Stimulated activated naive CD8-positive, alpha-beta T cell treated with anti-CD3 and anti-CD28 coated beads, Interleukin-15, Interleukin-2, amounts not matched to agents 100 U/mL and 50 U/mL, for 24 hours (primary cell): ENCODE measurements around the gene KIF16B.

ENCODE experiments used
- ATAC-seq: fragments of 150-1000 bp; cut with Tn5 transposase; one replicate; pipeline ENCODE4 v1.10.0; 2021
- DNase-seq: peaks from one replicate; pipeline ENCODE4 v3.0.0; 2021

Gene KIF16B

GRCh38 chr20:16433293-16433580 lies 140.0 kb downstream of the KIF16B start:
- no peak for ATAC-seq
- no peak for DNase-seq

DNA sequence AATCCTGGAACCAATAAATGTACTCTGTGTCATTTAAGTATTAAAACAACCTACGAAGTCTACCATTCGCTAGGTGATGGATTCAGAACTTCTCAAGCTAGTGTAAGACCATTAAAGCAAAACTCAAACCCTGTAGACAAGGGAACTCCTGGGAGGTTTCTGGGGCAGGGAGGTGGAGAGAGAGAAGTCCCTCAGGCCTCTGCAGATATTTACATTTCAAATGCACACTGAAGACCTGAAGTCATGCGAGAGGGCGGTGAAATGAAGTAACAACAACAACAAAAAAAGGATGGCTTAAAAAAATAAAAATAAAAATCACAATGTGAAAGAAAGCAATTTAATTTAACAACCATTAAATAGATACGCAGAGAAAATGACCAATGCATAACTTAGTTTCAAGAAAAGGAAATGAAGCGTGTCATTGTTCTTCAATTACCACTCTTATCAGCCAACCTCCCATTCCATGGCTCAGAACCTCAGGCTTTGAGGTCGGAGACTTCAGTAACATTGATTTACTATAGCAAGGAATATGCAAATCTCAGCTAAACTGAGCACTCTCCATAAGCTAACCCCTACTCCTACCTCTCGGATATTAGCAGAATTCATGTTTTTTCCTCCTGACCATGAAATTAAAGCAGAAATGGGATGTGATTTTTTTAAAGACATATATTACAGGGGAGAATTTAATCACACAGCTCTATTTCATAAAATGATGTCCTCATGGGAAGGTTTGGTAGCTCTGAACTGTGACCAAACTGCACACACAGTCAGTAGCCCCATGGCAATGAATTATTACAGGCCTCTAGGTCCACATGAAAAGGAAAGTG lies 140.6 kb downstream of the KIF16B start:
- DNase-seq, result no peak
- ATAC-seq, result no peak

- no peak for ATAC-seq
- DNase-seq, result no peak
Observed at GRCh38 chr20:16428112-16428511, 145.1 kb downstream of the KIF16B start.

DNA sequence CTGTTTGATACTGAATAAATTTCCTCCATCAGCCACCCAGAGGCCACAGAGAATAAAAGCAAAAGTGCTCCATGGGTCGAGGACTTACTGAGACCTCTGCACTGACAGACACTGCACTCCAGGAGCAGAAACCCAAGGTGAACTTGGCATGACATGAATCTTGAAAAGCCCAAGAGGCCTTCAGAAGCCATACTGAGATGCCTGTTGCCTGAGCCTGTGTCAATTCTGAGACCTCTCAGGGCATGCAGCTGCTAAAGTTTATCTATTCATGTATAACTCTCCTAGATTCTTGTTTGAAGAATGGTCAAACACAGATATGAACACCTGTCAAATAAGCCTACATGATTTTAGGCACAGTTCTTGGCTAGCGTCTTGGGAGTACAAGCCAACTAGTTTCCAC lies 145.7 kb downstream of the KIF16B start:
- no peak for ATAC-seq
- no peak for DNase-seq

DNA sequence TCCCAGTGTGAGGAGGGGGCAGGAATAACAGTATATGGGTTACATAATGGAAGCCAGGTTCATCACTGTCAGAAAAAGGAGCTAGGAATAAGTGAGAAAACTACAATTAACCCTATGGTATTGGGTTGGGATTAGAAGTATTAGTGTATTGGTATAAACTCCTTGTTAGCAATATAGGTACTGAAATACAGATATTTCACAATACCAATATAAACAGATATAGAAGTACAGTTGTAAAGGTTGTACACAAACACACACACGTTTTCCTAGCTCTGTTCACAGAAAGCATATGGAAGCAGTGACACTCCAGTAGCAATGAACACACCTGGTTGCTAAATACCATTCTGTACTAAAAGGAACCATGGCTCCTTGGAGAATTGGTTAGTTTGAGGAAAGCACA lies 148.5 kb downstream of the KIF16B start:
- DNase-seq (no peak), ATAC-seq (no peak)

GRCh38 chr20:16423311-16424212 lies 149.7 kb downstream of the KIF16B start:
- no peak for DNase-seq
- no peak for ATAC-seq

DNA sequence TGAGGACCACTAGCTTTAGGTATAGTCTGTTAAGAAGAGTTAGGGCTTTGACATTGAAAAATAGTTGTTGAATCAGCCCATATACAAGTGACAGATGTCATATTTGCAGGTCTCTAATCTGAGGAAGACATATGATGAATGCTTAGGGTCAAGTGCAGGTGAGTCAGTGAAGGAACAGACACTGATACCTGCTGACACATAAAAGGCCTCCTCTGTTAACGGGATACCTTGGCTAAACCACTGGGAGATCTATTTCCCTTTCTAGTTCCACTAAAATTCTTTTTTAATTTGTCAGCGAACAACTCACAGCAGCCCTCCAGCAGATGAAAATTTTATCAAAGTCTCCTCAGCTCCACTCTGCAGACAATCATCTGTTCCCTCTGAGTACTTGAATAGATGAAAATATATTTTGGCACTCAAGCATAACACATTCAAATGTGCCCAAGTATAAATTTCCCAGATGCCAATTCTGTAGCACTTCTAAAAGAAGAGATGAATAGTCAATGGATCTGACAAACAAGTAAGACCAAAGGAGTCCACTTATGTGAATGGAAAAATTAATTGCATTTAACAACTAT lies 154.0 kb downstream of the KIF16B start:
- DNase-seq, result no peak
- no peak for ATAC-seq

GRCh38 chr20:16418616-16419015 lies 154.6 kb downstream of the KIF16B start:
- ATAC-seq (no peak), DNase-seq (no peak)

GRCh38 chr20:16417001-16417400 lies 156.2 kb downstream of the KIF16B start:
- no peak for ATAC-seq
- no peak for DNase-seq

- ATAC-seq (no peak), DNase-seq (no peak)
Observed at GRCh38 chr20:16415071-16416053, 157.9 kb downstream of the KIF16B start.

DNA sequence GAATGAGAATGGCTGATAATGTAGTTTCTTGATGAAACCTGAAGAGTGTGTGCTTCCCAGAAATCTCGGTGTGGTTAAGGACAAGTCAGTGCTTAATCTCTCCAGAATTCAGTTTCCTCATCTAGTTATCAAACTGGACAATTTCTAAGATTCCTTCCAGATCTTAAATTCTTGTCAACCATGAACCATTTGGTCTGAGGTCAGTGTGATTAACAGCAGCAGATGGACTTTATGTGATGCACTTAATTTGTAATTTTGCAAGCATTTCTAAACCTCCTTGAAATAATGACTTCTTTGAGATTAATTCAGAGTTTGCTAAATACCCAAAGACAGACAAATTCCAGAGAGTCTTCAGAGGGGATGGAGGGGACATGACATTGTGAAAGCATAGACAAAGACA lies 160.3 kb downstream of the KIF16B start:
- DNase-seq (no peak), ATAC-seq (no peak)

DNA sequence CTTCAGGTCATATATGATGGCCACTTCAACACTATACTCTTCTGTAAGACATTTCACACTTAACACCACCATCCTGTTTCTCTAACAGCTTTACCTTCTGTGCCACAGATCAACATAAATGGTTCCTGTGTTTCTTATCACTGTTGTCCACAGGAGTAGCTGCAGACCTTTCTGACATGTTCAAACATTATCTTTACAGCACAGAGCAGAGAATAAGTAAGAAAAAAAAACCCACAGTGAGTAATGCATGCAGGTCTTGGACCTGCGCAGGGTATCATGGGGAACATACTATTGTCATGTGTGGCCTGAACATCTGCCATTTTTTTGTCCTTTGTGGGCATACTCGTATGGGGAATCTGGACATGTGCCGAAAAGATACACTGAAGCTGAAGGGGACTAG lies 161.9 kb downstream of the KIF16B start:
- DNase-seq (no peak), ATAC-seq (no peak)

DNA sequence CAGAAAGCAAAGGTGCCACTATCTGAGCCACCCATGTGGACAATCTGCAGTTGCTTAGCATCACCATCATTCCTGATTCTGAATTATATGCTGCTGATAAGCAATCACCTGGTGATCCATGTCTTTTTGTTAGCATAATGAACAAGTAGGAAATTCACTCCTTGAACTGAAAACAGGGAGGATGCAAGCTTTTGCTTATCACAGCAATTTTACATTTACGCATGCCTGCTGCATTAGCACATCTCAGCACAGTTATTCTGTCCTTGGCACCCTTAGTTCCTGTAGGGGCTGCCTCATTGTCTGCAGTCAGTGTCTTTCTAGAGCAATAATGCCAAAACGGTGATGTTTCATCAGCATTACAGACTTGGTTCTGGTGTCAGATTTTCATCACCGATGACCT lies 162.6 kb downstream of the KIF16B start:
- DNase-seq, result no peak

GRCh38 chr20:16408981-16409380 lies 164.3 kb downstream of the KIF16B start:
- DNase-seq, result no peak
- ATAC-seq, result no peak

More for the DNA sequence above, 162.6 kb downstream of the KIF16B start:
- ATAC-seq, result no peak

GRCh38 chr20:16407251-16408067 lies 165.8 kb downstream of the KIF16B start:
- ATAC-seq (no peak), DNase-seq (no peak)

- no peak for DNase-seq
- ATAC-seq, result no peak
Observed at GRCh38 chr20:16405254-16405653, 168.0 kb downstream of the KIF16B start.

DNA sequence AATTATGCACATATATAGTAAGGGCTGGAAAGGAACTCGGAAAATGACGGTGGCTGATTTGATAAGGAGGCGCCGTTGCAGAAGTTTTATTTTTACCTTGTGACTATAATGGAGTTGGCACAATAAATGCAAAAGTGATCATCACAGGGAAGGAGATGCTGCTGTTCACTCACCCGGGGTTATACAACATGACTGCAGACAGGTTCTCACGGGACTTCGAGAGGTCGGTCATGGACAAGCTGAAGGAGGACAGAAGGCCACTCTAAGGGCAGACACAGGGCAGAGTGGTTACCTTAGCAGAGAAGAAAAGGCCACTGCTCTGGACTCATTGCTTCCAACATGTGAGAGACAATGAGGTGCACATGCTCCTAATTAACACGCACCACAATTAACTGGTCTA lies 168.6 kb downstream of the KIF16B start:
- no peak for DNase-seq
- ATAC-seq, result no peak

GRCh38 chr20:16404171-16404570 lies 169.1 kb downstream of the KIF16B start:
- DNase-seq (no peak), ATAC-seq (no peak)

DNA sequence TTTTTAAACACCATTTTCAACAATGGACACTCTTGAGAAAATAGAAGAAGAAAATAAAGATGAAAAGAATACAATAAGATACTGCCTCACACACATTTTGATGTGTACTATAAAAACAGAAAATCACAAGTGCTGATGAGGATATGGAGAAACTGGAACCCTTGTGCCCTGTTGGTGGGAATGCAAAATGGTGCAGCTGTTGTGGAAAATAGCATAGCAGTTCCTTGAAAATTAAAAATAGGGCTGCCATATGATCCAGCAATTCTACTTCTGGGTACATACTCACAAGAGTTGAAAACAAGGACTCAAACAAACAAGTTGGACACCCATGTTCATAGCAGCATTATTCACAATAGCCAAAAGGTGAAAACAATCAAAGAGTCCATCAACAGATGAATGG lies 173.0 kb downstream of the KIF16B start:
- ATAC-seq, result no peak
- DNase-seq, result no peak

GRCh38 chr20:16399801-16400200 lies 173.4 kb downstream of the KIF16B start:
- ATAC-seq (no peak), DNase-seq (no peak)

DNA sequence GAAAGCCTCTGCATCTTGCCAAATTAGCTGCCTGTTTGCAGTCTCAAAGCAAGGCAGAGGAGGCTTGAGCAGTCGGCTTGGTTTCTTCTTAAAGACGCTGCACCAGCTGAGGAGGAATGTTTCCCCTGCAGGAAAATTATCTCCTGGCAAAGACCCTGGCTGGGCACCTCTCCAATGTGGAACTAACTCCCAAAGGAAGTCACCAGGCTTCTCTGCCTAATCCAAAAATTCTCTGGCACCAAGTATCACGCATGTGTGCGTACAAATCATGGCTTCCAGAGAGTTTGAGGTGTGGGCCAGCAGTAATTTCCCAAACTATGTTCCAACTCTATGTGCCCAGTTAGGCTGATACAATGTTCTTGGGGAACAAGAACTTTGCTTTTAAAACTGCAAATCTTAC lies 176.2 kb downstream of the KIF16B start:
- DNase-seq (no peak), ATAC-seq (no peak)
